NAMALWA (cell line): ENCODE measurements around the gene ARHGEF4.

Experiments used
- DNase-seq: peaks from one replicate; pipeline ENCODE4 v3.0.0-alpha.2; 2015; ENCODE audit warnings: low spot score

ARHGEF4 gene, protein sequence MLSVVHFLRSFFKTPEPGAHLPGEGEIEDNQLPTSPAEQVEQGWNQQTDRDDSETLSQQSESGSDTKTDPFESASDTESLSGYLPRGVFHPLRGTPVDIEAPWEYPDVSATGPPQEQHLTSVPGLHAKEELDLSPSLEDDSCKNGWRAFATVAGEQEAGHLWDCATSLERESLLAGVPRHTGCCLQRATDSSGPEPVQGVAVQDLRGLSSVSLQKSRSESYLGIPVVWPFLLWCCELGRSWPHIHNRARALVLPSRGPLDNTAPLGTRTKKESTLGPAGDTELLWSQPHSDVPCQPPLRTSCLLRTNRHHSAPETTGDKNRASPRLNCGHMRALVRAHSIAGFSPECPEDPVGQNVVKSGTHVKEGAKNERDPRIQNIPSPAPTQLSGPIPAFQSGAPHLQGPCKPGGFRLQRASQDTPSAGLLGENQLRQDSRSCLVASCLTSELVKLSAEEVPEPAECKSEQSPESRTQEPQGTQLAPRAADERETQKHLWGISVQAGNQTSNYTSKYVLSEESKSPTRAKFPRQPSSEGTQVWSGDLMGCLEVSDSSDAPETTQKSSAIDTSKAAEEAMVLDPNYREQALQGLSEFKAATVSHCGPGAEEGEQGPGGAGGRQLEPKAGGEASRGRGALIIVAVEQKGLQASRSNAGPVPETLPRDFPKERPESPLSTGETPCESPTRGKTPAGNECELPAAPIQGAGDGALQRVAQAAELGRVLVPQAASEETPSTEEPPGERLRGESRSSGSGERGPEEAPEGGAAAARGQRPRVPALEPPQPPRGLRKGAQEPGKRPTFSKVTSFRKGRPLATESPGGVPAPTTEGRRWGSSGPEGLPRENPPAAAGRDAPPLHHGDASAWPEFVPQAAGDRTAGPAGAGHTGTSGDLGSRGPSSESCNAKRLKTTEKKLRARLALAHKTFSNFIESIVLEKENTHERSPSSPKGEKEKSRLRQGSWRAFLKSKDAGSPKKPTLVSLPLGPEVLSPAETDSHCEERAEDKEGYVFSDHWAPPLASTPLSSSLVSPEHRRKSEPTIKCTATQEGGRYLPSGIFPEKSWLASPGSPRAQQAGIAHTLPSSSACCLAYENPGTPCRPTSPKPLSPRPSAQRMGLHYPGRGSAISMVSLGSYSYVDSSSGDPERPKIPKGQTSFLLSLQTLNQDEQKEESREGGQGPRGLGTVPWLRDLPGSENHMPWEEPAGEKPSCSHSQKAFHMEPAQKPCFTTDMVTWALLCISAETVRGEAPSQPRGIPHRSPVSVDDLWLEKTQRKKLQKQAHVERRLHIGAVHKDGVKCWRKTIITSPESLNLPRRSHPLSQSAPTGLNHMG (N-terminal part only)

DNA sequence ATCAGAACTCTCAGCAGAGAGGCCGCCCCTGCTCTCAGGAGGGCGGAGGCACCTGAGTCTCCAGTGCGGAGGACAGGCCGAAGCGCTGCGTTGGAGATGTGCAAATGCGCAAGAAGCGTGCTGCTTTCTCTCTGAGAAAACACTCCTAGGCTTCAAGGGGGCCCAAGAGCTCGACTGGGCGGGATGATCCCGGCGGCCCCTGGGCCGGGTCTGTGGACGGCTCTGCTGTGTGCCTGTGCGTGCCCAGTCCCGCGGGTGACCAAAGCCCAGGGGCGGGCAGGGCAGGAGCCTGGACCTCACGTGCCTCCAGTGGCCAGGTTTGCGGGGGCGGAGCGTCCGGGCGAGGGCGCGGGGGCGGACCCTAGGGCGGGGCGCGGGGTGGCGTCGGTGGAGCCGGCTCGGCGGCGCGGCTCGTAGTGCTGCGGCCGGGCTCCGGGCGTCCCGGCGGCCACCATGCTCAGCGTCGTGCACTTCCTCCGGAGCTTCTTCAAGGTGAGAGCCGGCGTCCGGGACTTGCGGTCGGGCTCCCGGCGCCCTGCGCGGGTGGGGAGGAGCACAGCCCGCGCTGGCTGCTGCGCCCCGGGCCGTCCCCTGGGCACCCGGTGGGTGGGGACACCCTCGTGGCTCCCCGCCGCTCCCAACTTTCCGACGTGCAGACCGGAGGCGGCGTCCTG lies at the start of gene ARHGEF4:
Gene ARHGEF4, plus strand, starts transcription at position 414 of the 674 bp plus-strand sequence. Its CDS starts 40 bp downstream, at position 454.
- DNase-seq: no peak

DNA sequence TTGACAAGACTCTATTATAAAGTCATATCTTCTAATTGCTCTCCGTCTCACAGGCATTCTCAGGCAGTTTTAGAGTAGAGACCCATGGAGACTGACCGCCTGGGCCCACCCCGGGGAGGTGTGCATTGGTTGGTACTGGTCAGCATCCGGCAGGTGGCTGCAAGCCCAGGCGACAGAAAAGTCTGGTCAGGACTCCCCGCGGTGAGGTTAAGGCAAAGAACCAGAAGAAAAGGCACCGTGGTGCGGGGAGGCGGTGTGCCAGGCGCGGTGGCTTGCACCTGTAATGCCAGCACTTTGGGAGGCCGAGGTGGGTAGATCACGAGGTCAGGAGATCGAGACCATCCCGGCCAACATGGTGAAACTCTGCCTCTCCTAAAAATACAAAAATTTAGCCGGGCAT lies 48.9 kb upstream of the ARHGEF4 start:
- DNase-seq: no peak

DNA sequence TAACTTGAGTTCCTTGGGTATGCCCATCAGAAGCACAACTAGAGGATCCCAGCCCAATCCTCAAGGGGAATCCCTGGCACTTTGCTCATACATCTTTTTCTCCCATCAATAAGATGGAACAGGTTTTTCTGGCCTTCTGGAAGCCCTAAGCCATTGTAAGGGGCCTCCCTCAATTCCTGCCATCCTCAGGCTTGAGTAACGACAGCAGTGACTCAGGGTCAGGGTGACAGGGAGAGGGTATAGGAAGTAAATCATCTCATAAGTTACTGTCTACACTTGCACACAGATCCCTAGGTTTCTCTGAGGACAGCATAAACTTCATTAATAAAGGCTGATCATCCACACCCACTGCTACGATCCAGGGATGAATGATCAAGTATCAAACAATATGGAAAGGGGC lies 46.4 kb upstream of the ARHGEF4 start:
- DNase-seq: no peak

- DNase-seq: no peak
Observed at GRCh38 chr2:130790804-130791616, 45.7 kb upstream of the ARHGEF4 start.

GRCh38 chr2:130791617-130791939 lies 45.1 kb upstream of the ARHGEF4 start:
- DNase-seq: no peak

DNA sequence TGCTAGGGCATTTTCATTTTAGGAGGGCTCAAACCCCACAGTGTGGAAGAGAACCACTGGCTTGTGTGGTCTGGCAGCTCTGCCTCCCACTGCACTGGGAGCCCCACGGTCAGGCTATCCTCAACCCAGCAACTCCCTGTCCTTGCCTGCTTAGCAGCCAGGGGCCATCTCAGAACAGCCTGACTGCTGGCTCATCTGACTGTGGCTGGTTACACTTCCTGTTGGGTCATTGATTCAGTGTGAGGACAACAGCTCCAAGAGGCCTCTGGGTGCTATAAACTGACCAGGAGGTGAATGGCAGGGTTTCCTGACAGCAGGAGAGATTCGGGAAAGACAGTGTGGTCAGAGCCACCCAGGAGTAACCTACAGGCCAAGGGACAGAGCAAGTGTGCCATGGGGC lies 41.3 kb upstream of the ARHGEF4 start:
- no peak for DNase-seq

DNA sequence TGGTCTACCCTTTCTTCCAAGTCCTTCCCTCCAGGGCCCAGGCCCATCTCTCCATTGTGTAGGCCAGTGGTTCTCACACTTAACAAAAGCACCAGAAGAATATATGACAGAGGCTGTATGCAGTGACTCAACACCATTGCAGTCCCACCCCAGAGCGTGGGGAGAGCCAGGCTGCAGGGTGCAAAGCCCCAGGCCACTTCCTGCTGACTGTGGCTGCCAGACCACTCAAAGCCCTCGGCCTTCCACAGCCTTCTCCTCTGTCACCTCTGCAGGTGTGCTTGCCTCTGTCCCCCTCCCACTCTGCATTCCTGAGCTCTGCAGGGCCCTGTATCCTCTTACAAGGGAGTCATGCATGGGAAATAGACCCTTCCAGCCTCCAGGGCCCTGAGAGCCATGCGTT lies 40.4 kb upstream of the ARHGEF4 start:
- DNase-seq: no peak

GRCh38 chr2:130797493-130798435 lies 39.0 kb upstream of the ARHGEF4 start:
- peak; percentile 92 for DNase-seq

DNA sequence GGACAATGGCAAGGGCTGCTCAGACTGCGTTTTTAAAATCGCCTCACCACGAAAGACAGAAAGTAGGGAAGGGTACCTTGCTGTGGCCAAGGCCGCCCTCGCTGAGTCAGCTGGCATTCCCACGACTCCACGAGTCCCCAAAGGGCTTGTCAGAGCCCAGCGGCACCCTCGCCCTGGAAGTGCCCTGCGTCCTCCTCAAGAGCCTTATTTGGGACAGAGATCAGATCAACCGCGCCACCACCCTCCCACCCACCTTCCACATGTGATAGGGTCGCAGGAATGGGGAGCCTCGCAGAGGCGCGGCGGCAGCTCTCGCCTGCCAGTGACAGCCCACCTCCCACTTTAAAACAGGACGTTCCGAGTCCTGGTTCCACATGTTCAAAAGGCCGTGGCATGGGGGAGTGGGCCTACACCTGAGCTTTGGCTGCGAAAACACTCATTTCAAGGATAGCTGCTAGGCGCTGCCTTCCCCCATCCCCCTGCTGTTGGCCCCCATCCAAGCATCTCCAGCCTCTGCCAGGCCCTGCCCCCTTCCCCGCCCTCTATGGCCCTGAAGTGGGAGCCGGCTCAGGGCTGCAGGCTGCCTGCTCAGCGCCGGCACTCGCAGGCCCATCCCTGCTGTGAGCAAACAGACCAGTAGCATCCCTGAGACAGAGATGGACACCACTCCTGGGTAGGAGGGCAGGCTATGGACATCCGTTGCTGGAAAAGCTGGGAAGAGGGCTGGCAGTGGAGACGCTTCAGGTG lies 38.1 kb upstream of the ARHGEF4 start:
- DNase-seq: no peak

- no peak for DNase-seq
Observed at GRCh38 chr2:130799295-130799694, 37.4 kb upstream of the ARHGEF4 start.

DNA sequence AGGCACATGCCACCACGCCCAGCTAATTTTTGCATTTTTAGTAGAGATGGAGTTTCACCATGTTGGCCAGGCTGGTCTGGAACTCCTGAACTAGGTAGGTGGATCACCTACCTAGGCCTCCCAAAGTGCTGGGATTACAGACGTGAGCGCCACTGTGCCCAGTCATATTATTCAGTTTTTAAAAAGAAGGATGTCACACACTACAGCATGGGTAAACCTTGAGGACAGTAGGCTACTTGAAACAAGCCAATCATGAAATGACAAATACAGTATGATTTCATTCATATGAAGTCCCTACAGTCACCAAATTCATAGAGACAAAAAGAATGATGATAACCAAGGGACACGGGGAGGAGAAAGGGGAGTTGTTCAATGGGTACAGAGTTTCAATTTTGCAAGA lies 31.1 kb upstream of the ARHGEF4 start:
- DNase-seq: no peak

DNA sequence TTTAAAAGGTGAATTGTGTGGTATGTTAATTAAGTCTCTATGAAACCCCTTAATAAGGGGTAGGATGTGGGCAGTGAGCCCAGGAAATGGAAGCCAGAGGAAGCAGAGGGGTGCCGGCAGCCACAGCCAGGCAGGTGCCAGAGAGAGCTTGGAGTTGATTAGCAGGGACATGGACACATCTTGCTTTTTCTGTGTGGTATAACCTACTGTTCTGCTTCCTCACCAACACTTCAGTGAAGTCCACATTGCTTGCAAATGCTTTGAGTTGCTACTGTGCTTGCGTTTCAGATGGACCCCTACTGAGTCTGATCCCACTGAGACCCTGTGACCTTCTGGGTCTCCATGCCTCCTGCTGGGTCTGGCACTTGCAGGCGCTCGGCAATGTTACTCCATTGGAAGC lies 30.3 kb upstream of the ARHGEF4 start:
- no peak for DNase-seq

- DNase-seq: no peak
Observed at GRCh38 chr2:130807659-130808385, 28.9 kb upstream of the ARHGEF4 start.

- DNase-seq: no peak
Observed at GRCh38 chr2:130808482-130809268, 28.0 kb upstream of the ARHGEF4 start.

- no peak for DNase-seq
Observed at GRCh38 chr2:130810490-130810889, 26.2 kb upstream of the ARHGEF4 start.

DNA sequence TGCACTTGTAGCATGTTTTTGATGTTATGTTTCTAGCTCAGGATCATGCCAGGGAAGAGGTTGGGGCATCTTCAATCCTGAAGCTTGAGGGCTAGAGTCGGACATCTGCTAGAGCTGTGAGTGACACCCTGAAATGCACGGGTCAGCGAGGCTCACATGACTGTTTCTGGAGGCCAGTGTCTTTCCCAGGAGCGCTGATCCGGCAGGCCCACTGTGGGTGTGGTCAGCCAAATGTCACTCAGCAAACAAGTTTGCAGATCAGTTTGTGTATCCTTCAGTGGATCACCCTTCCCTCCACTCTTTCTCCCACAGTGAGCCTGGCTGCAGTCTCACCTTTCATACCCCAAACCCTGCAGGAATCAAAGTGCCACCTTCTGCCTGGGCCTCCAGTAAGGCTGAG lies 23.0 kb upstream of the ARHGEF4 start:
- DNase-seq: no peak

DNA sequence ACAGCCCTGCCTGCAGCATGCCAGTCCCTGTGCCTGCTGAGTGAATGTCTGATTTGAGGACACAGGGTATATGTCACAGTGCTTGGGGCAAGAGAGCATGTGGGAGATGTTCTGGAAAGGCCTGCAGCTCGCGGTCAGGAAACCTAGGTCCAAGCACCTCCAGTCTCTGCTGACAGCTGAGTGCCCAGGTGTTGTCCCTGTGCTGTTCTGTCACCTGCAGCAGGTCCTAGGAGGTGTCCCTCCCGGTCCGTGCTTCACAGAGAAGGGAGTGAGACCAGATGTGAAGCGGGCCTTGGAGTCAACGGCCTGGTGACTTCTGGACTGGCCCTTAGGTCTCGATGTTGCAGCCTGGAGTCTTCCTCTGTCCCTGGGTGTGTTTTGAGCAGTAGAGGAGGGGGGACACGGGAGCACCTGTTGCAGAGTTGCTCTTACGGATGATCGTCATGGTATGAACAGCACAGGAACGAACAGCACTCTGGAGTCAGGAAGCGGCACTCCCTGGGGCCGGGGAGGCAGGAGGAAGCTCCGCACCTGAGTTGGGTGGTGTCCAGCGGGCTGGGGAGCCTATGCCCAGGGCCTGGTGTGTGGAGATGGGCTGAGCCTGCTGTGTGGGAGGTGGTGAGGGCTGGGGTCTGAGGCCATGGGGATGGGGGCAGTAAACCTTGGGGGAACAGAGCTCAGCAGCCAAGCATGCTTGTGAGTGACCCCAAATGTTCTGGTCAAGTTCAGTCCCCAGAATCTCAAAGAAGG lies 21.6 kb upstream of the ARHGEF4 start:
- DNase-seq: no peak
